ENCODE measurements around the gene SHQ1. TPM values are rescaled to one million over a fixed set of nuclear protein-coding genes. Genes with fewer than 3 reads are reported as not detected.
"Not testable (repeated sequence)": the region's sequence is repeated elsewhere in the genome, so short reads cannot be mapped to it uniquely, and the experiment has no call there.

The SHQ1 gene
- total and polyA plus RNA-seq, 4 donors: 12.4 to 19.0 (median 14.8) TPM

GRCh38 chr3:72739531-72740466, 108.4 kb downstream of the SHQ1 start:
- Histone ChIP-seq H3K36me3 (ENCODE audit: control insufficient read depth, insufficient read depth, low read length) (no peaks in the 10 kb centered on the region), H3K27me3 (ENCODE audit: control insufficient read depth, insufficient read depth, low read length) (peaks cover 12% of the 10 kb centered on the region), H3K4me1 (ENCODE audit: control insufficient read depth, insufficient read depth, low read length) (peaks cover 16% of the 10 kb centered on the region), H3K27ac (ENCODE audit: low read depth, low read length) (no peak overlapping the region), H3K9me3 (ENCODE audit: control insufficient read depth, insufficient read depth, low read length) (peaks cover 2% of the 10 kb centered on the region), H3K4me3 (ENCODE audit: low read depth, low read length) (no peak overlapping the region)
- DNase-seq (ENCODE audit: low read depth in 4 of 6, low spot score in 6 of 6): no peak
- 96% methylated on average over 5 of the region's 6 CpGs for whole genome bisulfite sequencing (ENCODE audit: insufficient coverage)

GRCh38 chr3:72738752-72739530, 109.3 kb downstream of the SHQ1 start:
- Histone ChIP-seq H3K27ac (ENCODE audit: low read depth, low read length) (no peak overlapping the region), H3K36me3 (ENCODE audit: control insufficient read depth, insufficient read depth, low read length) (no peaks in the 10 kb centered on the region), H3K4me3 (ENCODE audit: low read depth, low read length) (peak overlapping the region; percentile 17), H3K4me1 (ENCODE audit: control insufficient read depth, insufficient read depth, low read length) (peaks cover 16% of the 10 kb centered on the region), H3K27me3 (ENCODE audit: control insufficient read depth, insufficient read depth, low read length) (peaks cover 12% of the 10 kb centered on the region), H3K9me3 (ENCODE audit: control insufficient read depth, insufficient read depth, low read length) (peaks cover 4% of the 10 kb centered on the region)
- WGBS (ENCODE audit: insufficient coverage): 8% methylated on average over 49 of the region's 53 CpGs
- DNase-seq (ENCODE audit: low read depth in 4 of 6, low spot score in 6 of 6): peak in 2 of 6 donors; percentile 83

GRCh38 chr3:72735072-72735471, 113.2 kb downstream of the SHQ1 start:
- not testable (repeated sequence) for H3K27me3 ChIP-seq (ENCODE audit: control insufficient read depth, insufficient read depth, low read length); H3K27ac ChIP-seq (ENCODE audit: low read depth, low read length); H3K9me3 ChIP-seq (ENCODE audit: control insufficient read depth, insufficient read depth, low read length); H3K36me3 ChIP-seq (ENCODE audit: control insufficient read depth, insufficient read depth, low read length); DNase-seq (ENCODE audit: low read depth in 4 of 6, low spot score in 6 of 6); H3K4me3 ChIP-seq (ENCODE audit: low read depth, low read length)
- H3K4me1 ChIP-seq (ENCODE audit: control insufficient read depth, insufficient read depth, low read length): peaks cover 19% of the 10 kb centered on the region
- no CpG with 5 or more reads among the region's 4 CpGs for WGBS (ENCODE audit: insufficient coverage)

GRCh38 chr3:72733676-72734075, 114.6 kb downstream of the SHQ1 start:
- H3K4me3 ChIP-seq (ENCODE audit: low read depth, low read length): no peak overlapping the region
- peaks cover 6% of the 10 kb centered on the region for H3K9me3 ChIP-seq (ENCODE audit: control insufficient read depth, insufficient read depth, low read length)
- H3K36me3 ChIP-seq (ENCODE audit: control insufficient read depth, insufficient read depth, low read length): no peaks in the 10 kb centered on the region
- peaks cover 9% of the 10 kb centered on the region for H3K27me3 ChIP-seq (ENCODE audit: control insufficient read depth, insufficient read depth, low read length)
- DNase-seq (ENCODE audit: low read depth in 4 of 6, low spot score in 6 of 6): no peak
- 100% methylated on average over 2 of the region's 3 CpGs for WGBS (ENCODE audit: insufficient coverage)
- peaks cover 16% of the 10 kb centered on the region for H3K4me1 ChIP-seq (ENCODE audit: control insufficient read depth, insufficient read depth, low read length)
- no peak overlapping the region for H3K27ac ChIP-seq (ENCODE audit: low read depth, low read length)

GRCh38 chr3:72732666-72733345, 115.4 kb downstream of the SHQ1 start:
- not testable (repeated sequence) for H3K9me3 ChIP-seq (ENCODE audit: control insufficient read depth, insufficient read depth, low read length); H3K4me3 ChIP-seq (ENCODE audit: low read depth, low read length); H3K27me3 ChIP-seq (ENCODE audit: control insufficient read depth, insufficient read depth, low read length); H3K36me3 ChIP-seq (ENCODE audit: control insufficient read depth, insufficient read depth, low read length); H3K27ac ChIP-seq (ENCODE audit: low read depth, low read length)
- peak in 1 of 6 donors; percentile 45 for DNase-seq (ENCODE audit: low read depth in 4 of 6, low spot score in 6 of 6)
- peaks cover 10% of the 10 kb centered on the region for H3K4me1 ChIP-seq (ENCODE audit: control insufficient read depth, insufficient read depth, low read length)
- WGBS (ENCODE audit: insufficient coverage): 61% methylated on average over 3 of the region's 6 CpGs

GRCh38 chr3:72728958-72729467, 119.2 kb downstream of the SHQ1 start:
- Histone ChIP-seq H3K27me3 (ENCODE audit: control insufficient read depth, insufficient read depth, low read length) (no peaks in the 10 kb centered on the region), H3K4me1 (ENCODE audit: control insufficient read depth, insufficient read depth, low read length) (peaks cover 20% of the 10 kb centered on the region), H3K4me3 (ENCODE audit: low read depth, low read length) (no peak overlapping the region), H3K9me3 (ENCODE audit: control insufficient read depth, insufficient read depth, low read length) (peaks cover 2% of the 10 kb centered on the region), H3K27ac (ENCODE audit: low read depth, low read length) (no peak overlapping the region), H3K36me3 (ENCODE audit: control insufficient read depth, insufficient read depth, low read length) (no peaks in the 10 kb centered on the region)
- no peak for DNase-seq (ENCODE audit: low read depth in 4 of 6, low spot score in 6 of 6)
- 73% methylated on average over 12 of the region's 16 CpGs for WGBS (ENCODE audit: insufficient coverage)

GRCh38 chr3:72728329-72728889, 119.8 kb downstream of the SHQ1 start:
- 94% methylated on average over 4 of the region's 6 CpGs for WGBS (ENCODE audit: insufficient coverage)
- no peak overlapping the region for H3K4me3 ChIP-seq (ENCODE audit: low read depth, low read length)
- H3K27me3 ChIP-seq (ENCODE audit: control insufficient read depth, insufficient read depth, low read length): no peaks in the 10 kb centered on the region
- peaks cover 20% of the 10 kb centered on the region for H3K4me1 ChIP-seq (ENCODE audit: control insufficient read depth, insufficient read depth, low read length)
- H3K9me3 ChIP-seq (ENCODE audit: control insufficient read depth, insufficient read depth, low read length): peaks cover 2% of the 10 kb centered on the region
- DNase-seq (ENCODE audit: low read depth in 4 of 6, low spot score in 6 of 6): no peak
- no peaks in the 10 kb centered on the region for H3K36me3 ChIP-seq (ENCODE audit: control insufficient read depth, insufficient read depth, low read length)
- no peak overlapping the region for H3K27ac ChIP-seq (ENCODE audit: low read depth, low read length)

GRCh38 chr3:72727726-72728125, 120.5 kb downstream of the SHQ1 start:
- 92% methylated on average over 3 of the region's 7 CpGs for whole genome bisulfite sequencing (ENCODE audit: insufficient coverage)
- Histone ChIP-seq H3K9me3 (ENCODE audit: control insufficient read depth, insufficient read depth, low read length) (no peaks in the 10 kb centered on the region), H3K27me3 (ENCODE audit: control insufficient read depth, insufficient read depth, low read length) (no peaks in the 10 kb centered on the region), H3K36me3 (ENCODE audit: control insufficient read depth, insufficient read depth, low read length) (no peaks in the 10 kb centered on the region), H3K4me1 (ENCODE audit: control insufficient read depth, insufficient read depth, low read length) (peaks cover 19% of the 10 kb centered on the region), H3K4me3 (ENCODE audit: low read depth, low read length) (no peak overlapping the region), H3K27ac (ENCODE audit: low read depth, low read length) (no peak overlapping the region)
- no peak for DNase-seq (ENCODE audit: low read depth in 4 of 6, low spot score in 6 of 6)

GRCh38 chr3:72727172-72727571, 121.1 kb downstream of the SHQ1 start:
- Histone ChIP-seq H3K9me3 (ENCODE audit: control insufficient read depth, insufficient read depth, low read length) (no peaks in the 10 kb centered on the region), H3K4me1 (ENCODE audit: control insufficient read depth, insufficient read depth, low read length) (peaks cover 20% of the 10 kb centered on the region), H3K27me3 (ENCODE audit: control insufficient read depth, insufficient read depth, low read length) (no peaks in the 10 kb centered on the region), H3K27ac (ENCODE audit: low read depth, low read length) (peak overlapping the region; percentile 19), H3K36me3 (ENCODE audit: control insufficient read depth, insufficient read depth, low read length) (no peaks in the 10 kb centered on the region), H3K4me3 (ENCODE audit: low read depth, low read length) (no peak overlapping the region)
- WGBS (ENCODE audit: insufficient coverage): 30% methylated on average over 5 of the region's 6 CpGs
- DNase-seq (ENCODE audit: low read depth in 4 of 6, low spot score in 6 of 6): peak in 2 of 6 donors; percentile 70 to 73
